GM21717 (cell line): ENCODE results near the gene CDCA7.
A peak's percentile ranks its signal among the peaks of the same experiment; 100 is the strongest.
"Not testable (repeated sequence)": the region's sequence is repeated elsewhere in the genome, so short reads cannot be mapped to it uniquely, and the experiment has no call there.

Experiments
- ATAC-seq: cut with Tn5 transposase; IDR thresholded peaks from one replicate; pipeline ENCODE4 v1.9.1; 2021; ENCODE audit warnings: mild to moderate bottlenecking, moderate library complexity; ENCODE audit not compliant: unreplicated experiment

CDCA7 gene

GRCh38 chr2:173401716-173402326, 47.1 kb downstream of the CDCA7 start:
- no peak for ATAC-seq

GRCh38 chr2:173402405-173402974, 47.8 kb downstream of the CDCA7 start:
- peak; percentile 63 for ATAC-seq

DNA sequence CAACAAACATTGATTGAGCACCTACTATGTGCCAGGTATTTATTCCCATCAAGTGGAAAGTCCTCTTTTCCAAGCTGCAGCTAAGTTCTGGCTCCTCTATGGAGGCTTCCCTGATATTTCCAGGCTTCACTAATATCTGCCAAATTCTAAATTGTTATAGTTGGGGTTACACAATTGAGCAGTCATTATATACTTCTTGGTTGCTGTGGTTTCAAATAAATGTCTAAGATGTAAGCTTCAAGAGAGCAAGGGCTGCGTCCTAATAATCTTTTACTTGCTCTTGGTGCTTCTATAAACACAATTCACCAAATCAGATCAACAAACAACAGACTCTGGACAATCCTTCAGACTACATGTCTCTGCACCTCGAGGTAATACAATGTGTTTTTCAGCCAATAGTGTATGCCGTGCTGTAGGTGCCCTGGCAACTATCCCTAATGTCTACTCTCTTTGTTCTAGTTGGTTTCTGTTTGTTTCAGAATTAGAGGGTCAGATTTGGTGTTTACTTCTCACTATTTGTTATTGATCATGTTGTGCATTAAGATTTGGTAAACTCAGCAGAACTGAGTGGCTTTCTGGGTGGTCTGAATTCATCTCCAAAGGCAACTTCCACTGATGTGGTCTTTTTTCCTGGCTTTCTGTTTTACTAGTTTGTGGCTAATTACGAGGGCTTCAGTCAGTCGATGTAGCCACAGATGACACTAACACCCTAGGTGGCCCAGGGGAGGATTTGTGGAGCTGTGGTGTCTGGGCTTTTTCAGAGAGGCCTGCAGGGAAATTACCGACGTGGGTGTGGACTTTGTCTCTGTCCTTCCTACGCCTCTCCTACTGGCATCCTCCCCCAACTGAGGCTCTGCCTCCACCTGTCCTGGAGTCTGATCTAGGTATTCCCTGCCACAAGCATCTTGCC, 50.4 kb downstream of the CDCA7 start:
- no peak for ATAC-seq

- ATAC-seq: no peak
Measured at GRCh38 chr2:173407176-173407575, 52.5 kb downstream of the CDCA7 start.

- ATAC-seq: no peak
Measured at GRCh38 chr2:173407646-173408045, 53.0 kb downstream of the CDCA7 start.

DNA sequence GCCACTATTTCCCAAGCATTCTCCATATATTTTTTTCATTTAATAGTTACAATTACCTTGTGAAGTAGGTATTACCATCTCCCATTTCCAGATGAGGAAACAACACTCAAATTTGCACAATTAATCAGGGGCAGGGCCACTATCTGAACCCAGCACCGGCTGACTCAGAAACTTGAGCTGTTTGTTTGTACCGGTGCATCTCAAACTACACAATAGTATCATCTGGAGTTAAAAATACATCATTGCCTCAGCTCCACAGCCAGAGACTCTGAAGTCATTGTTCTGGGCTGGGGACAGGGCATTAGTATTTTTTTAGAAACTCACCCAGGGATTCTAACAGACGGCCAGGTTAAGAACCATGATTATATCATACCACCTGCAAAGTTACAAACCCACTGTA, 55.9 kb downstream of the CDCA7 start:
- ATAC-seq: no peak

- ATAC-seq: no peak
Measured at GRCh38 chr2:173412628-173413027, 58.0 kb downstream of the CDCA7 start.

DNA sequence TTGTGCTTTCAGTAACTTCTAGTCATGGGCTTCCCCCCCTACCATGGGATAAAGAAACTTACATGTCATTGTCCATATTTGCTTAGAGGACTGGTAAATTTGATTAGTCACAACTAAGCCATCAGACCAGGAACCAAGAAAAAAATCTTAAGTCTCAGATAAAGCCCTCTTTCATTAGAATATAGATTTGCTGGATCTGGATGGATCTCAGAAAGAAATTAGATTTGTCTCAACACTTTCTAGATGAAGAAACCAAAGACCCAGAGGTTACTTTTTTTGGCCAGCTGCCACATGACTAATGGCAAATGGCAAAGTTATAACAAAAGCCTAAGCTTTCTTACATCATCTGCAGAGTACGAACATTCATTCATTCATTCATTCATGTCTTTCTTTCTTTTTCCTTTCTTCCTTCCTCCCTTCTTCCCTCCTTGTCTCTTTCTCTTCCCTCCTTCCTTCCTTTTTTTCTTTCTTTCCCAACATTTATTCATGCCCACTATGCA, 60.2 kb downstream of the CDCA7 start:
- no peak for ATAC-seq

DNA sequence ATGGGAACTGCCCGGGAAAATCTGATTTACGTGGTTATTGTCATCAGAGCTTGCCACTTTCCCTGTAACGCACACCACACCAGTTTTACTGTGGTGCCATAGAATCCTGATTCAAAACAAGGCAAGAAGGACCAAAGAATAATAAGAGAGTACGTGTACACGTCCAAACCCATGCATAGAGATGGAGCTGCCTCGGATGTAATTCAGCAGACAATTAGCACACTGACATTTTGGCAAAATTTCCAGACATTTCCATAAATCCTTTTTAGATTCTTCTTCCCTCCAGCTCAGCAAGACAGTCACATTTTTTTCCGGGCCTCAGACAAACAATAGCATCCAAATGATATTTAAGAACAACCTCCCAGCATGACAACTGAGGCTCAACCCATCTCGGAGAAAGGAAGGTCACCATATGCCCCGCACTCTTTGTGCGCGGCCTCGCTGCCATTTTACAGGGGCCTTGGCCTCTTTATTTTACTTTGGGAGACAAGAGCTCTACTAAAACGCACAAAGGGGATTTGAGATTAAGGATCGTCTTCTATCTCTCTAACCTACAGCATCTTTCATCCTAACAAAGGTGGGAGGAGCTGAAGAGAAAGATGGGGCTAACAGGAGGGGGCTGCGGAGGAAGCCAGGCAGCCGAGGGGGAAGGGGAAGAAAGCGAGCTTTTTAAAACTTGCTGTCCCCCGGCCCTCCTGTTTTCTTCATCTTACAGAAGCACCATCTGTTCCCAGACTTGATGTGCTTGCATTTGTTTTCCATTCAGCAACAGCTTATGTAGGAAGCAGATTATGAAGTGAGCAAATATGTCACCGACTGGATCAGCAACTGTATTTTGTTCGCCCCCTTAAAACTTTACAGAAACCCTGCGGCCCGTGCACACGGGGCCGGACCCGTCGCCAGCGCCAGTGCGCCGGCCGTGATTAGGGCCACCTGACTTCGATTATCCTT, 61.0 kb downstream of the CDCA7 start:
- ATAC-seq: no peak

- not testable (repeated sequence) for ATAC-seq
Measured at GRCh38 chr2:173416415-173417152, 61.9 kb downstream of the CDCA7 start.

DNA sequence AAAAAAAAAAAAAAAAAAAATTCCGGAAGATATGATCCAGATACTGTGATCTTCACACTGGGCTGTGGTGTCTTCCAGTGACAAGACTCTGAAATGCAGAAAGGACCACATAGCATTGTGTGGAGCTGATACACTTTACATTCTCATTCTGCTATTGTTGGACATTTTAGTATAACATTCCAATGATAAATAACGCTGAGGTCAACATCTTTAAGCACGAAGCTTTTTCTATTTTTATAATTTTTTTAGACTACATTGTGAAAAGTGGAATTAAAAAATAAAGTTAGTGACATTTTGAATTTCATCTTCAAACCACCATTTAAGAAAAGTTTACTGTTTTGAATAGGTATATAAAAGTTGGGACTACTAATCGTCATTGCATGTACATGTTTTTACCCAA, 62.7 kb downstream of the CDCA7 start:
- no peak for ATAC-seq

GRCh38 chr2:173417802-173418201, 63.1 kb downstream of the CDCA7 start:
- ATAC-seq: no peak
